Measurements from ENCODE around the gene MRFAP1L1.
A peak's percentile ranks its signal among the peaks of the same experiment; 100 is the strongest.

The MRFAP1L1 gene

GRCh38 chr4:6705646-6706045, 4.0 kb downstream of the MRFAP1L1 start:
- no peak for DNase-seq (ENCODE audit: low read depth)
- TF ChIP-seq CTCF (conservative IDR thresholded peaks at IDR 0.05; ENCODE audit: control insufficient read depth, insufficient read depth, low read depth, low read length): no peak
- no peak overlapping the region for H3K4me3 ChIP-seq (ENCODE audit: control insufficient read depth, low read depth, low read length)

- TF ChIP-seq CTCF (conservative IDR thresholded peaks at IDR 0.05; ENCODE audit: control insufficient read depth, insufficient read depth, low read depth, low read length): no peak
- peak; percentile 60 for DNase-seq (ENCODE audit: low read depth)
- no peak overlapping the region for H3K4me3 ChIP-seq (ENCODE audit: control insufficient read depth, low read depth, low read length)
Observed at GRCh38 chr4:6703786-6704185, 5.9 kb downstream of the MRFAP1L1 start.

GRCh38 chr4:6702761-6703160, 6.9 kb downstream of the MRFAP1L1 start:
- no peak overlapping the region for H3K4me3 ChIP-seq (ENCODE audit: control insufficient read depth, low read depth, low read length)
- no peak for TF ChIP-seq CTCF (conservative IDR thresholded peaks at IDR 0.05; ENCODE audit: control insufficient read depth, insufficient read depth, low read depth, low read length)
- DNase-seq (ENCODE audit: low read depth): no peak

GRCh38 chr4:6701371-6701770, 8.3 kb downstream of the MRFAP1L1 start:
- no peak for DNase-seq (ENCODE audit: low read depth)
- H3K4me3 ChIP-seq (ENCODE audit: control insufficient read depth, low read depth, low read length): no peak overlapping the region
- TF ChIP-seq CTCF (conservative IDR thresholded peaks at IDR 0.05; ENCODE audit: control insufficient read depth, insufficient read depth, low read depth, low read length): peak; percentile 37

GRCh38 chr4:6699903-6700302, 9.8 kb downstream of the MRFAP1L1 start:
- no peak for DNase-seq (ENCODE audit: low read depth)
- TF ChIP-seq CTCF (conservative IDR thresholded peaks at IDR 0.05; ENCODE audit: control insufficient read depth, insufficient read depth, low read depth, low read length): no peak
- no peak overlapping the region for H3K4me3 ChIP-seq (ENCODE audit: control insufficient read depth, low read depth, low read length)

- no peak for TF ChIP-seq CTCF (conservative IDR thresholded peaks at IDR 0.05; ENCODE audit: control insufficient read depth, insufficient read depth, low read depth, low read length)
Observed at GRCh38 chr4:6699388-6699787, 10.3 kb downstream of the MRFAP1L1 start.

GRCh38 chr4:6697131-6697530, 12.5 kb downstream of the MRFAP1L1 start:
- TF ChIP-seq CTCF (conservative IDR thresholded peaks at IDR 0.05; ENCODE audit: control insufficient read depth, insufficient read depth, low read depth, low read length): no peak
- H3K4me3 ChIP-seq (ENCODE audit: control insufficient read depth, low read depth, low read length): no peak overlapping the region
- DNase-seq (ENCODE audit: low read depth): no peak

More at GRCh38 chr4:6699388-6699787, 10.3 kb downstream of the MRFAP1L1 start:
- H3K4me3 ChIP-seq (ENCODE audit: control insufficient read depth, low read depth, low read length): no peak overlapping the region
- no peak for DNase-seq (ENCODE audit: low read depth)

Measured in fibroblast of mammary gland (primary cell).